Measurements from ENCODE around the gene DPYD. TPM values are rescaled to one million over a fixed set of nuclear protein-coding genes. Genes with fewer than 3 reads are reported as not detected.

DPYD gene
- total RNA-seq, 1 donor from 2014 or later, result 8.1 TPM

DNA sequence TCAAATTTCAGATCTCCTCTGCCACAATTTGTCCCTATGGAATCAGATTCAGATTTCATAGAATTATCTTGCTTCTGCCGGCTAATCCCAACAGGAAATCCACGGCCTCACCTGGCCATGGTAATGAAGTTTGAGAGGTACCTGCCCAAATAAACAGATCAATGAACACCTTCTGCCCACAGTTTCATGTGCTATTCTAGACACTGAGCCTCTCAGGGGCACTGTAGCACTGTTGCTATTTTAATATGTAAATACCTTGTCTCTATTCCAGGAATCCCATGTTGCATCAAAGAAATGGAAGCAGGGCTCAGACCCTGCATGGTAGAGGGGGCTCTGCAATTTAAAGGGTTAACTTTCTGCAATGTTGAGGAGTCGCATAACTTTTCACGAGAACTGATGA is 606.1 kb downstream of the DPYD start:
- Mint-ChIP-seq H3K36me3 (ENCODE audit: insufficient read depth) (no peaks in the 10 kb centered on the region), H3K27ac (peak overlapping the region; percentile 53)
- TF ChIP-seq, protein P1, sequence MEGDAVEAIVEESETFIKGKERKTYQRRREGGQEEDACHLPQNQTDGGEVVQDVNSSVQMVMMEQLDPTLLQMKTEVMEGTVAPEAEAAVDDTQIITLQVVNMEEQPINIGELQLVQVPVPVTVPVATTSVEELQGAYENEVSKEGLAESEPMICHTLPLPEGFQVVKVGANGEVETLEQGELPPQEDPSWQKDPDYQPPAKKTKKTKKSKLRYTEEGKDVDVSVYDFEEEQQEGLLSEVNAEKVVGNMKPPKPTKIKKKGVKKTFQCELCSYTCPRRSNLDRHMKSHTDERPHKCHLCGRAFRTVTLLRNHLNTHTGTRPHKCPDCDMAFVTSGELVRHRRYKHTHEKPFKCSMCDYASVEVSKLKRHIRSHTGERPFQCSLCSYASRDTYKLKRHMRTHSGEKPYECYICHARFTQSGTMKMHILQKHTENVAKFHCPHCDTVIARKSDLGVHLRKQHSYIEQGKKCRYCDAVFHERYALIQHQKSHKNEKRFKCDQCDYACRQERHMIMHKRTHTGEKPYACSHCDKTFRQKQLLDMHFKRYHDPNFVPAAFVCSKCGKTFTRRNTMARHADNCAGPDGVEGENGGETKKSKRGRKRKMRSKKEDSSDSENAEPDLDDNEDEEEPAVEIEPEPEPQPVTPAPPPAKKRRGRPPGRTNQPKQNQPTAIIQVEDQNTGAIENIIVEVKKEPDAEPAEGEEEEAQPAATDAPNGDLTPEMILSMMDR (IDR thresholded peaks at IDR 0.05; ENCODE audit: unreplicated experiment), result no peak

DNA sequence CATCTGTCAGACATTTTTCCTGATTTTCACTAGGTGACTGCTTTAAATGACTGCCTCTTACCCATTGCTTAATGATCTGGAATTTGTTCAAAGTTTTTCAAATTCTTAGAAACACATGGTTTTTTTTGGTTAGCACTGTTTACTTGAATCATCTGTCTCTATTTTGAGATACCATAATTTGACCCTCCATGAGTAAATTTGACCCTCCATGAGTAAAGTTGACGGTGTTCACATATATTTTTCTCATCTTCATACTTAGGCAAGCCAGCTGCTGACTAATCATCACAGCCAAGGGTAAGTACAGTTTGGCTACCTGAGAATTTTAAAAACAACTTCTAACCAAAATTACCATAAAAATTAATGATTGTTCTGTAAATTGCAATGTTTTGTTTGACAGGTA is 612.7 kb downstream of the DPYD start:
- Mint-ChIP-seq H3K4me3 (ENCODE audit: low read depth) (no peak overlapping the region), H3K4me1 (ENCODE audit: low read depth) (no peaks in the 10 kb centered on the region), H3K27me3 (no peaks in the 10 kb centered on the region), H3K27ac (no peak overlapping the region), H3K9me3 (ENCODE audit: low read depth) (peaks cover 6% of the 10 kb centered on the region), H3K36me3 (ENCODE audit: insufficient read depth) (no peaks in the 10 kb centered on the region)
- no peak for DNase-seq (ENCODE audit: low spot score, unreplicated experiment)
- TF ChIP-seq, protein P1 (IDR thresholded peaks at IDR 0.05; ENCODE audit: unreplicated experiment), result no peak

More for the DNA sequence above, 606.1 kb downstream of the DPYD start:
- Mint-ChIP-seq H3K9me3 (ENCODE audit: low read depth) (peaks cover 9% of the 10 kb centered on the region), H3K27me3 (no peaks in the 10 kb centered on the region), H3K4me1 (ENCODE audit: low read depth) (peaks cover 4% of the 10 kb centered on the region), H3K4me3 (ENCODE audit: low read depth) (no peak overlapping the region)
- no peak for DNase-seq (ENCODE audit: low spot score, unreplicated experiment)

DNA sequence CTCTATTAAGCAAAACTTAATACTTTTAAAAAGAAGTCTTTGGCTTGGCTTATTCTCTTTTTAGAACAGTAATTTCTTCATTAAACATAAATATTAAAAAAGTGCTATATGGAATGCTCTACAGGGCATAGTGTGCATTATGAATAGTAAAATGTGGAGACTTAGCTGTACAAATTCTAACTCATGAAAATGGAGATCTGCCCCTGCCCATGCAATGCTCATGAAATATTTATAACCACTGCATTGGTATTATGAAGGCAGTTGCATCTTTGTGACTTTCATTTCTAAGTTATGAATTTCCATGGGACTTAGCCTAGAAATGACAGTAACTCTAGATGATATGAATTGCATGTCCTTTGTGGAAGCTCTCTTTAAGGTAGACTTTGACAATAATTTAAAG is 613.3 kb downstream of the DPYD start:
- Mint-ChIP-seq H3K27ac (no peak overlapping the region), H3K4me1 (ENCODE audit: low read depth) (no peaks in the 10 kb centered on the region), H3K36me3 (ENCODE audit: insufficient read depth) (no peaks in the 10 kb centered on the region), H3K4me3 (ENCODE audit: low read depth) (no peak overlapping the region), H3K27me3 (no peaks in the 10 kb centered on the region), H3K9me3 (ENCODE audit: low read depth) (peaks cover 6% of the 10 kb centered on the region)
- no peak for DNase-seq (ENCODE audit: low spot score, unreplicated experiment)
- TF ChIP-seq, protein P1 (IDR thresholded peaks at IDR 0.05; ENCODE audit: unreplicated experiment), result no peak

DNA sequence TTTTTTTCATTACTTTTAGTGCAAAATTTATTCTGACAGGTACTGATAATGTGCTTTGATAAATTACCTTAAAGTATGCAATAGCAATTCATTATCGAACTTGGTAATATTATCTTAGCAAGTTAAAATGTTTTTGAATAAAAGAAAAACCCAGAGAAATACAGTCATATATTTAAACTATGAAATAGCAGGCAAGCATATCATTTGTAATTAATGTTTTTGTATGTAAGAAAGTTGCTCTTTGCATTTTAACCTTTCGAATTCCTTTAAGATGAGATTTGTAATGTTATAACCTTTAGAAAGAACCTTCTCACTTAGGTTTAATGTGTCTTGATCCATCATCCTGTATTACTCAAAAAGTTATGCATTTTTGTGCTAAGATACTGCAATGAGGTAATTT is 613.7 kb downstream of the DPYD start:
- DNase-seq (ENCODE audit: low spot score, unreplicated experiment), result no peak
- Mint-ChIP-seq H3K4me1 (ENCODE audit: low read depth) (no peaks in the 10 kb centered on the region), H3K27ac (no peak overlapping the region), H3K9me3 (ENCODE audit: low read depth) (peaks cover 3% of the 10 kb centered on the region), H3K4me3 (ENCODE audit: low read depth) (no peak overlapping the region), H3K27me3 (no peaks in the 10 kb centered on the region), H3K36me3 (ENCODE audit: insufficient read depth) (no peaks in the 10 kb centered on the region)
- TF ChIP-seq, protein P1 (IDR thresholded peaks at IDR 0.05; ENCODE audit: unreplicated experiment), result no peak

DNA sequence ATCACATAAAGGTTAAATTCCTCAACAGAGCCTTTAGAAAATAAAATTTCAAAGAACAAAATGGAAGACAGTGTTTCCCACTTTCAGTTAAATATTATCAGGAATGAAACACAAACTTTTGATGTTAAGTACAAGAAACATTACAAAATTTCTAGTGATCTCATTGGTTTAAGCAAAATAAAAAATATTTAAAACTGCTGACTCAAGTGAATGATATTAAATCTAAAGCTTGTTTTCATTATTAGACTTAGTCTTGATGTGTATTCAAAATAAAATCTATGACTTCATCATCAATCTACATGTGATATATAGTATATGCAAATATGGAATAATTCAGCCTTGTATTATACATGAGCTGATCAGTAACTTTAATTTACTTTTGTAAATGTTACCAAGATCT is 614.3 kb downstream of the DPYD start:
- Mint-ChIP-seq H3K4me1 (ENCODE audit: low read depth) (no peaks in the 10 kb centered on the region), H3K9me3 (ENCODE audit: low read depth) (no peaks in the 10 kb centered on the region), H3K27ac (no peak overlapping the region), H3K36me3 (ENCODE audit: insufficient read depth) (no peaks in the 10 kb centered on the region), H3K27me3 (no peaks in the 10 kb centered on the region), H3K4me3 (ENCODE audit: low read depth) (no peak overlapping the region)
- TF ChIP-seq, protein P1 (IDR thresholded peaks at IDR 0.05; ENCODE audit: unreplicated experiment), result no peak
- DNase-seq (ENCODE audit: low spot score, unreplicated experiment), result no peak
